ENCODE measurements around the gene KYAT1. TPM values are rescaled to one million over a fixed set of nuclear protein-coding genes. Genes with fewer than 3 reads are reported as not detected.

The KYAT1 gene
- total RNA-seq, 2 donors from 2014 or later: 5.4 to 14.2 TPM

DNA sequence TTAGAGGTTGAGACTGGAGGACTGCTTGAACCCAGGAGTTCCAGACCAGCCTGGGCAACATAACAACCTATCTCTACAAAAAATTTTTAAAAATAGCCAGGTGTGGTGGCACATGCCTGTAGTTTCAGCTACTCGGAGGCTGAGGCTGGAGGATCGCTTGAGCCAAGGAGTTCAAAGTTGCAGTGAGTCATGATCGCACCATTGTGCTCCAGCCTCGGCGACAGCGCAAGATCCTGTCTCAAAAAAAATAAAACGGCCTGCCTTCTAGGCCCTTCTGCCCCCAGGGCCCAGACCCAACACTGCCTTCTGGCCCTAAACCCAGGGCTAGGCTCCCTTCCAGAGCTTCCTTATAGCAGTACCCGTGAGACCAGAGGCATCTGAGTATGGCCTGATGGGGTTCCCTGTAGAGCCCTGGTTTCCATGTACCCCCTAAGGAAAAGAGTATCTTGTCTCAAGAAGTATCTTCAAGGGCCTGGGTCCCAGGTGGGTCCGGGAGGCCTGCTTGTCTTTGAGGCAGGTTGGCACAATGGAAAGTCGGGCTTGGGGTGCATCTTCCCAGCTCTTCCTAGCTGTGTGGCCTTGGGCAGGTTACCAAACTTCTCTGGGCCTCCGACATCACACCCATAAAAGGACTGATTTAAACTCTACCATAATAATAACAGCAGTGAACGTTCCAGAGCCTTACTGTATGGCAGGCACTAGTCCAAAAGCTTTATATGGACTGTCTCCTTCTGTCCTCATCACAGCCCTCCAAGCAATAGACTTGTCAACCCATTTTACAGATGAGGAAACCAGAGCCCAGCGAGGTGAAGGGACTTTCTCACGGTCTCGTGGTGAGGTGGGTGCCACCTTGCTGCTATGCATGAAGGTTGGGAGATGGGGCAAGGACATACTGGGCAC, 9.8 kb upstream of the KYAT1 start:
- H3K4me3 ChIP-seq: peak overlapping the region; percentile 63
- peaks cover 38% of the 10 kb centered on the region for H3K36me3 ChIP-seq
- TF ChIP-seq, protein P1, sequence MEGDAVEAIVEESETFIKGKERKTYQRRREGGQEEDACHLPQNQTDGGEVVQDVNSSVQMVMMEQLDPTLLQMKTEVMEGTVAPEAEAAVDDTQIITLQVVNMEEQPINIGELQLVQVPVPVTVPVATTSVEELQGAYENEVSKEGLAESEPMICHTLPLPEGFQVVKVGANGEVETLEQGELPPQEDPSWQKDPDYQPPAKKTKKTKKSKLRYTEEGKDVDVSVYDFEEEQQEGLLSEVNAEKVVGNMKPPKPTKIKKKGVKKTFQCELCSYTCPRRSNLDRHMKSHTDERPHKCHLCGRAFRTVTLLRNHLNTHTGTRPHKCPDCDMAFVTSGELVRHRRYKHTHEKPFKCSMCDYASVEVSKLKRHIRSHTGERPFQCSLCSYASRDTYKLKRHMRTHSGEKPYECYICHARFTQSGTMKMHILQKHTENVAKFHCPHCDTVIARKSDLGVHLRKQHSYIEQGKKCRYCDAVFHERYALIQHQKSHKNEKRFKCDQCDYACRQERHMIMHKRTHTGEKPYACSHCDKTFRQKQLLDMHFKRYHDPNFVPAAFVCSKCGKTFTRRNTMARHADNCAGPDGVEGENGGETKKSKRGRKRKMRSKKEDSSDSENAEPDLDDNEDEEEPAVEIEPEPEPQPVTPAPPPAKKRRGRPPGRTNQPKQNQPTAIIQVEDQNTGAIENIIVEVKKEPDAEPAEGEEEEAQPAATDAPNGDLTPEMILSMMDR (IDR thresholded peaks at IDR 0.05): no peak
- ATAC-seq (ENCODE audit: insufficient number of reproducible peaks, low FRiP score, low read depth): peak; percentile 13
- H3K27me3 ChIP-seq (replicated peaks; ENCODE audit: insufficient read depth): no peaks in the 10 kb centered on the region
- H3K9me3 ChIP-seq: no peaks in the 10 kb centered on the region
- peaks cover 29 to 76% of the 10 kb centered on the region in 2 donors for H3K4me1 ChIP-seq (ENCODE audit: control insufficient read depth in 1 of 2, low read depth in 2 of 2)
- H3K27ac ChIP-seq: peak overlapping the region; percentile 78 to 97
- no peak for DNase-seq (ENCODE audit: low spot score)

DNA sequence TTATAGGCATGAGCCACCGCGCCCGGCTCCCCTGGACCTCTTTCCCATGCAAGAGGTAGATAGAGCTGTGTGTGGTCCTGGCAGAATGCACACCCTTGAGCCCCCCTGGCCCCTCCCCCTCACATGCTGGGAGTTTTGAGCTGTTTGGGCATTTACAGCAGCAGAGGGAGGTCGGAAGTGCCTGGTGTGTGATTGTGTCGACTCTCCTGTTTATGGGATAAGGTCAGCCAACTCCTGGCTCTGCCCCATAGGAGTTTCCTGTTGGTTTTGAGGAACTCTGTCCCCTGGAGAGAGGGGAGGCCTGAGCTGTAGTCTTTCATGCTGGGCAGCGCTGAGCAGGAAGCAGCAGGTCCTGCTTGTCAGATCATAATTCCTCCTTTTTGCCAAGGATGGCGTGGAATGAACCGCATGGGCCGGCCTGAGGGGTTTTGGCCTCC, 6.2 kb upstream of the KYAT1 start:
- TF ChIP-seq, protein P1 (IDR thresholded peaks at IDR 0.05): no peak
- Histone ChIP-seq H3K4me3 (no peak overlapping the region), H3K9me3 (no peaks in the 10 kb centered on the region), H3K4me1 (ENCODE audit: control insufficient read depth in 1 of 2, low read depth in 2 of 2) (peaks cover 44 to 89% of the 10 kb centered on the region in 2 donors), H3K27ac (peak overlapping the region; percentile 34 to 53), H3K27me3 (replicated peaks; ENCODE audit: insufficient read depth) (no peaks in the 10 kb centered on the region), H3K36me3 (peaks cover 31% of the 10 kb centered on the region)
- DNase-seq (ENCODE audit: low spot score) (no peak), ATAC-seq (ENCODE audit: insufficient number of reproducible peaks, low FRiP score, low read depth) (no peak)

DNA sequence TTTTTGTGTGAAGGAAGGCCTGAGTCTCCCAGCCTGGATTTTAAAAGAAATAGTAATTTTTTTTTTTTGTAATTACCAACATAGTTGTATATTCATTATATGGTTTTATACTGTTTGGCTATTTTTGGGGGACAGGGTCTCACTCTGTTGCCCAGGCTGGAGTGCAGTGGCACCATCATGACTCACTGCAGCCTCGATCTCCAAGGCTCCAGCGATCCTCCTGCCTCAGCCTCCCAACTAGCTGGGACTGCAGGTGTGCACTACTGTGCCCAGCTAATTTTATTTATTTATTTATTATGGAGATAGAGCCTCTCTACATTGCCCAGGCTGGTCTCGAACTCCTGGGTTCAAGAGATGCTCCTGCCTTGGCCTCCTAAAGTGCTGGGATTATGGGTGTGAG, 5.3 kb upstream of the KYAT1 start:
- Histone ChIP-seq H3K27me3 (replicated peaks; ENCODE audit: insufficient read depth) (no peaks in the 10 kb centered on the region), H3K4me1 (ENCODE audit: control insufficient read depth in 1 of 2, low read depth in 2 of 2) (peaks cover 36 to 82% of the 10 kb centered on the region in 2 donors), H3K4me3 (no peak overlapping the region), H3K9me3 (no peaks in the 10 kb centered on the region), H3K36me3 (peaks cover 29% of the 10 kb centered on the region), H3K27ac (peak overlapping the region in 1 of 2 donors; percentile 53)
- DNase-seq (ENCODE audit: low spot score) (no peak), ATAC-seq (ENCODE audit: insufficient number of reproducible peaks, low FRiP score, low read depth) (no peak)
- TF ChIP-seq, protein P1 (IDR thresholded peaks at IDR 0.05): no peak

DNA sequence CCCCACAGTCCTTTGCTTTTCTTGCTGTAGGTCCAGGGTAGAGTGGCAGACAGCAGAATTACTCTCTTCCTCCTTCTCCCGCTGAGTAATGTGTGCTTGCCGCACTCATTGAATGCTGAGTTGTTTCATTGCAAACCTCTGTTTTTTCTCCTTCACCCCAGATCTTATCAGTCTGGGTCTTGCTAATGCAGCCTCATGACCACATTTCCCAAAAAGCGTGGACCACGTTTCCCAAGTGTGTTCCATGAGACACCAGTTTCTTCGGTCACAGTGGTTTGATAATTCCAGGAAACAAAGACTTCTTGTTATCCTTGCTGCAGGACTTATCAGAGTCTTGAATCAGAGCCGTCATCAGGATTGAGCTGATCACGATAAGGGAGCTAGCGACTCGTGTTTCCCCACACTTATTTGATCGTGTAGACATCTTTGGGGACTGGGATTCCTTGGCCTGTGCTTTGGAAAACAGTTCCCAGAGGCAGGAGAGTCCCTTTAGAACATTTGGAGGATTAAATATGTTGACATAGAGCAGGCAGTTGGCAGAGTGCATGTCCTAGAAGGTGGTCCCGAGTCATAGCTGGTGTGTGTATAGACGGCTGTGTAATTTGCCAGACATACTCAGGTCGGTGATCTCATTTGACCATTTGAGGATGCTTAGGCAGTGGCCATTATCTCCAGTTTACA, 4.6 kb upstream of the KYAT1 start:
- peak overlapping the region in 1 of 2 donors; percentile 15 for H3K27ac ChIP-seq
- no peak overlapping the region for H3K4me3 ChIP-seq
- TF ChIP-seq, protein P1 (IDR thresholded peaks at IDR 0.05): no peak
- no peaks in the 10 kb centered on the region for H3K27me3 ChIP-seq (replicated peaks; ENCODE audit: insufficient read depth)
- DNase-seq (ENCODE audit: low spot score) (no peak), ATAC-seq (ENCODE audit: insufficient number of reproducible peaks, low FRiP score, low read depth) (no peak)
- H3K9me3 ChIP-seq: no peaks in the 10 kb centered on the region
- H3K4me1 ChIP-seq (ENCODE audit: control insufficient read depth in 1 of 2, low read depth in 2 of 2): peaks cover 29 to 75% of the 10 kb centered on the region in 2 donors
- peaks cover 27% of the 10 kb centered on the region for H3K36me3 ChIP-seq

DNA sequence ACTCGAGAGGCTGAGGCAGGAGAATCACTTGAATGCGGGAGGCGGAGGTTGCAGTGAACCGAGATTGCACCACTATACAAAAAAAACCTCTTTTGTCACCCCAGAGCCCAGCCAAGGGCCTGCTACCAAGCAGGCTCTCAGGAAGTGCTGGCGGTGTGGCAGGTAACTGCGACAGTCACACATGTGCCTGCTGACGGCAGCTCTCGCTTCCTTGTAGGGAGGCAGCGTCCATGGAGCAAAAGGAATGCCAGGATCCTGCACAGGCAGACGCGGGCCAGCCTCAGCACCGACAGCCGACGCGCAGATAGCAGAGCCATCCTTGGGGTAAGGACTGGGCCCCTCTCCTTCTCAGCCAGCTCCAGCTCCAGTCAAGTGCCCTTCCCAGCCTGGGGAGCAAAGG, 4.0 kb upstream of the KYAT1 start:
- Histone ChIP-seq H3K36me3 (peaks cover 27% of the 10 kb centered on the region), H3K4me3 (no peak overlapping the region), H3K27ac (peak overlapping the region; percentile 15 to 32), H3K9me3 (no peaks in the 10 kb centered on the region), H3K27me3 (replicated peaks; ENCODE audit: insufficient read depth) (no peaks in the 10 kb centered on the region), H3K4me1 (ENCODE audit: control insufficient read depth in 1 of 2, low read depth in 2 of 2) (peaks cover 28 to 75% of the 10 kb centered on the region in 2 donors)
- DNase-seq (ENCODE audit: low spot score) (no peak), ATAC-seq (ENCODE audit: insufficient number of reproducible peaks, low FRiP score, low read depth) (no peak)
- TF ChIP-seq, protein P1 (IDR thresholded peaks at IDR 0.05): no peak

Measured in thoracic aorta (tissue), 2 donors.